Superior temporal gyrus (tissue), 1 donor: Measurements from ENCODE around the gene CELF2.

Experiments
- DNase-seq: peaks from one replicate; pipeline ENCODE4 v3.0.0-alpha.2; 2016; ENCODE audit errors: extremely low spot score

CELF2 gene

GRCh38 chr10:11326241-11326640 is 308.6 kb downstream of the CELF2 start:
- no peak for DNase-seq

GRCh38 chr10:11326913-11327616 is 309.4 kb downstream of the CELF2 start:
- no peak for DNase-seq

GRCh38 chr10:11328264-11329061 is 310.8 kb downstream of the CELF2 start:
- DNase-seq, result no peak

- no peak for DNase-seq
Observed at GRCh38 chr10:11329062-11329673, 311.5 kb downstream of the CELF2 start.

- DNase-seq, result peak; percentile 69
Observed at GRCh38 chr10:11330383-11331045, 312.8 kb downstream of the CELF2 start.

GRCh38 chr10:11331046-11331577 is 313.4 kb downstream of the CELF2 start:
- no peak for DNase-seq

- DNase-seq, result no peak
Observed at GRCh38 chr10:11331726-11332125, 314.1 kb downstream of the CELF2 start.

- no peak for DNase-seq
Observed at GRCh38 chr10:11332846-11333245, 315.2 kb downstream of the CELF2 start.

- no peak for DNase-seq
Observed at GRCh38 chr10:11334436-11334835, 316.8 kb downstream of the CELF2 start.

- no peak for DNase-seq
Observed at GRCh38 chr10:11335167-11335652, 317.5 kb downstream of the CELF2 start.

GRCh38 chr10:11335881-11336430 is 318.3 kb downstream of the CELF2 start:
- DNase-seq, result no peak

- DNase-seq, result peak; percentile 87
Observed at GRCh38 chr10:11336722-11337162, 319.1 kb downstream of the CELF2 start.

GRCh38 chr10:11337516-11337915 is 319.8 kb downstream of the CELF2 start:
- no peak for DNase-seq

GRCh38 chr10:11338160-11338844 is 320.6 kb downstream of the CELF2 start:
- no peak for DNase-seq

GRCh38 chr10:11339013-11339412 is 321.3 kb downstream of the CELF2 start:
- DNase-seq, result no peak

GRCh38 chr10:11339660-11340059 is 322.0 kb downstream of the CELF2 start:
- DNase-seq, result no peak

- no peak for DNase-seq
Observed at GRCh38 chr10:11341283-11341960, 323.8 kb downstream of the CELF2 start.

GRCh38 chr10:11344081-11344480 is 326.4 kb downstream of the CELF2 start:
- DNase-seq, result no peak

- DNase-seq, result no peak
Observed at GRCh38 chr10:11344550-11344949, 326.9 kb downstream of the CELF2 start.
